ENCODE measurements around the gene TARP.

TARP gene

DNA sequence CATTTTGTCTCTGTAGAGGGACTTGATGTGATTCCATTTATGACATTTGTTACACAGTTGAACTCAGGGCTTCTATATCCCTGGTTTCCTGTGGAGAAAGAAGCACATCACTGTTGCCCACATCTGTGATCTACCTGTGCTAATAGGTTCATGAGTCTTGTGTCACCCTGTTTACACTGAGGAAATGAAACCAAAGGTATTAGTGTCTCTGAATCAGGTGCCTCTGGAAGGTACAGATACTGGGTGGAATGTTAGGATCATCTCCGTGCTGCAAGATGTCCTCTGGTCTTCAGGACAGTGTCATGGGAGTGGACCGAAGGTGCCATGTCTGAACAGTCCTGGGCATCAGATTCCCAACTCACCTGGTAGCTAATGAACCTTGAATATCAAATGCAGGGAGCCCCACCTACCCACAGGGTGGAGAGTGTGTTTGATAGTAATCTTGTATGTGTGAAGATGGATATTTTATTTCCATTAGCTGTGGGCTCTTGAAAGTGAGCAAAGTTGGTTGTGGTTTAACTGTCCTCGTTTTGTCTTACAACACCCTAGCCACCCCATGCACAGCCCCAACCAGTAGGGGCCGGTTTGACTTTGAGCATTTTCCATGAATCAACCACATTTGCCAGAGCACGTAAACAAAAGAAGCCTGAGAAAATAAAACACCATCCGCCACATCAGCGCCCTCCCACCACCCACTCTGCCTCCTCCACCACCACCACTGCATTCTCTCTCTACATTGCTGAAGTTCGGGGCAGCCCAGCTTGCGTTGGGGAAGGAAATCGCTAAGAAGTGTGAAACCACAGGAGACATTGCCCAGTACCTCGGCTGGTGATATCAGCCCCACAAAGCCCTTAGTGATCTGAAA, 40.7 kb downstream of the TARP start:
- Histone ChIP-seq H3K9me3 (ENCODE audit: low read depth) (no peaks in the 10 kb centered on the region), H2AFZ (no peak overlapping the region), H3K79me2 (no peaks in the 10 kb centered on the region), H3K4me1 (ENCODE audit: insufficient read depth) (no peaks in the 10 kb centered on the region), H3K36me3 (replicated peaks; ENCODE audit: insufficient read depth, low read depth) (no peaks in the 10 kb centered on the region), H3K27me3 (no peaks in the 10 kb centered on the region), H3K4me3 (no peak overlapping the region), H3K27ac (no peak overlapping the region), H3K9me2 (replicated peaks; ENCODE audit: insufficient read depth) (no peaks in the 10 kb centered on the region), H3K4me2 (no peak overlapping the region), H4K20me1 (ENCODE audit: insufficient read depth, poor library complexity, severe bottlenecking) (no peaks in the 10 kb centered on the region)
- 93% methylated on average over 11 of the region's 11 CpGs for WGBS (ENCODE audit: low lambda C conversion rate, missing lambda C conversion rate)
- TF ChIP-seq EZH2 (IDR thresholded peaks at IDR 0.05; ENCODE audit: borderline replicate concordance) (no peak), EZH2phosphoT487 (IDR thresholded peaks at IDR 0.05; ENCODE audit: low read depth, severe bottlenecking, unreplicated experiment) (no peak), CTCF (IDR thresholded peaks at IDR 0.05; ENCODE audit: poor library complexity) (no peak)
- no peak for DNase-seq (ENCODE audit: low spot score)

DNA sequence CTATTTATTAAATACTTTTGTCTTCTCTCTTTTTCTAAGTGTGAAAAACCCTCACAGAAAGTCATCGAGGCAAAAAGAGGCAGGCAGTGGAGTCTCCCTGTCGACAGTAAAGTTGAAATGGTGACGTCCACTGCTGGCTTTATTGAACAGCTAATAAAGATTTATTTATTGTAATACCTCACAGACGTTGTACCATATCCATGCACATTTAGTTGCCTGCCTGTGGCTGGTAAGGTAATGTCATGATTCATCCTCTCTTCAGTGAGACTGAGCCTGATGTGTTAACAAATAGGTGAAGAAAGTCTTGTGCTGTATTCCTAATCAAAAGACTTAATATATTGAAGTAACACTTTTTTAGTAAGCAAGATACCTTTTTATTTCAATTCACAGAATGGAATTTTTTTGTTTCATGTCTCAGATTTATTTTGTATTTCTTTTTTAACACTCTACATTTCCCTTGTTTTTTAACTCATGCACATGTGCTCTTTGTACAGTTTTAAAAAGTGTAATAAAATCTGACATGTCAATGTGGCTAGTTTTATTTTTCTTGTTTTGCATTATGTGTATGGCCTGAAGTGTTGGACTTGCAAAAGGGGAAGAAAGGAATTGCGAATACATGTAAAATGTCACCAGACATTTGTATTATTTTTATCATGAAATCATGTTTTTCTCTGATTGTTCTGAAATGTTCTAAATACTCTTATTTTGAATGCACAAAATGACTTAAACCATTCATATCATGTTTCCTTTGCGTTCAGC, 43.4 kb downstream of the TARP start:
- no peaks in the 10 kb centered on the region for H3K79me2 ChIP-seq
- H3K36me3 ChIP-seq (replicated peaks; ENCODE audit: insufficient read depth, low read depth), result no peaks in the 10 kb centered on the region

DNA sequence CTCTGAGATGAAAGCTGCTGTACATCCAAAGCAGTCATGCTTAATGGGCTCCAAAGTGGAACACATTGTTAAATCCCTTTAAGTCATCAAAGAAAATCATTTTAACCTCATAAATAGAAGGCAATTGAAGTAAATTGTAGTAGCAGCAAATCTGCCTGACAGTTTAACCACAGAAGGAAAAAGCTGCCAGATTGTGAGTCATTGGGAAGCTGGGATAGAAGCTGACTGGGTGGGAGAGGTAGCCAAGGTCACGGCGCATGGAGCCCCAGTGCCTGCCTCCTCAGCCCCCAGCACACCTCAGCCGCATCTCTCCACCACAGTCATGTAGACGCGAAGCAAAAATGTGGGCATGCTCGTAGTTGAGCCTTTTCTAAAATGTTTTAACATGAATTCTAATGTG, 44.0 kb downstream of the TARP start:
- H3K4me2 ChIP-seq, result no peak overlapping the region
- H4K20me1 ChIP-seq (ENCODE audit: insufficient read depth, poor library complexity, severe bottlenecking), result no peaks in the 10 kb centered on the region
- no peaks in the 10 kb centered on the region for H3K9me3 ChIP-seq (ENCODE audit: low read depth)
- no peak overlapping the region for H2AFZ ChIP-seq
- no peak for TF ChIP-seq EZH2 (IDR thresholded peaks at IDR 0.05; ENCODE audit: borderline replicate concordance)
- TF ChIP-seq CTCF (IDR thresholded peaks at IDR 0.05; ENCODE audit: poor library complexity), result no peak
- no peak for TF ChIP-seq EZH2phosphoT487 (IDR thresholded peaks at IDR 0.05; ENCODE audit: low read depth, severe bottlenecking, unreplicated experiment)
- H3K27me3 ChIP-seq, result no peaks in the 10 kb centered on the region
- no peak overlapping the region for H3K27ac ChIP-seq
- H3K9me2 ChIP-seq (replicated peaks; ENCODE audit: insufficient read depth), result no peaks in the 10 kb centered on the region
- 85% methylated on average over 6 of the region's 6 CpGs for WGBS (ENCODE audit: low lambda C conversion rate, missing lambda C conversion rate)
- no peak overlapping the region for H3K4me3 ChIP-seq
- H3K36me3 ChIP-seq (replicated peaks; ENCODE audit: insufficient read depth, low read depth), result no peaks in the 10 kb centered on the region
- no peaks in the 10 kb centered on the region for H3K79me2 ChIP-seq
- DNase-seq (ENCODE audit: low spot score), result no peak
- no peaks in the 10 kb centered on the region for H3K4me1 ChIP-seq (ENCODE audit: insufficient read depth)

More for the DNA sequence above, 43.4 kb downstream of the TARP start:
- no peaks in the 10 kb centered on the region for H3K4me1 ChIP-seq (ENCODE audit: insufficient read depth)
- no peak overlapping the region for H3K27ac ChIP-seq
- TF ChIP-seq EZH2 (IDR thresholded peaks at IDR 0.05; ENCODE audit: borderline replicate concordance), result no peak
- TF ChIP-seq EZH2phosphoT487 (IDR thresholded peaks at IDR 0.05; ENCODE audit: low read depth, severe bottlenecking, unreplicated experiment), result no peak
- no peak for TF ChIP-seq CTCF (IDR thresholded peaks at IDR 0.05; ENCODE audit: poor library complexity)
- 82% methylated on average over 6 of the region's 6 CpGs for WGBS (ENCODE audit: low lambda C conversion rate, missing lambda C conversion rate)
- H2AFZ ChIP-seq, result no peak overlapping the region
- no peaks in the 10 kb centered on the region for H3K9me2 ChIP-seq (replicated peaks; ENCODE audit: insufficient read depth)
- no peaks in the 10 kb centered on the region for H3K9me3 ChIP-seq (ENCODE audit: low read depth)
- no peak overlapping the region for H3K4me2 ChIP-seq
- H3K27me3 ChIP-seq, result no peaks in the 10 kb centered on the region
- no peak for DNase-seq (ENCODE audit: low spot score)
- no peaks in the 10 kb centered on the region for H4K20me1 ChIP-seq (ENCODE audit: insufficient read depth, poor library complexity, severe bottlenecking)
- no peak overlapping the region for H3K4me3 ChIP-seq

Measured in hepatocyte (in vitro differentiated cells).